HG02981 (cell line): Measurements from ENCODE around the gene NPAS2.

ENCODE experiments used
- ATAC-seq: cut with Tn5 transposase; IDR thresholded peaks from one replicate; pipeline ENCODE4 v1.9.1; 2021; ENCODE audit warnings: mild to moderate bottlenecking, moderate library complexity; ENCODE audit not compliant: unreplicated experiment

NPAS2 gene

GRCh38 chr2:100852999-100853908, 33.3 kb downstream of the NPAS2 start:
- ATAC-seq = no peak

DNA sequence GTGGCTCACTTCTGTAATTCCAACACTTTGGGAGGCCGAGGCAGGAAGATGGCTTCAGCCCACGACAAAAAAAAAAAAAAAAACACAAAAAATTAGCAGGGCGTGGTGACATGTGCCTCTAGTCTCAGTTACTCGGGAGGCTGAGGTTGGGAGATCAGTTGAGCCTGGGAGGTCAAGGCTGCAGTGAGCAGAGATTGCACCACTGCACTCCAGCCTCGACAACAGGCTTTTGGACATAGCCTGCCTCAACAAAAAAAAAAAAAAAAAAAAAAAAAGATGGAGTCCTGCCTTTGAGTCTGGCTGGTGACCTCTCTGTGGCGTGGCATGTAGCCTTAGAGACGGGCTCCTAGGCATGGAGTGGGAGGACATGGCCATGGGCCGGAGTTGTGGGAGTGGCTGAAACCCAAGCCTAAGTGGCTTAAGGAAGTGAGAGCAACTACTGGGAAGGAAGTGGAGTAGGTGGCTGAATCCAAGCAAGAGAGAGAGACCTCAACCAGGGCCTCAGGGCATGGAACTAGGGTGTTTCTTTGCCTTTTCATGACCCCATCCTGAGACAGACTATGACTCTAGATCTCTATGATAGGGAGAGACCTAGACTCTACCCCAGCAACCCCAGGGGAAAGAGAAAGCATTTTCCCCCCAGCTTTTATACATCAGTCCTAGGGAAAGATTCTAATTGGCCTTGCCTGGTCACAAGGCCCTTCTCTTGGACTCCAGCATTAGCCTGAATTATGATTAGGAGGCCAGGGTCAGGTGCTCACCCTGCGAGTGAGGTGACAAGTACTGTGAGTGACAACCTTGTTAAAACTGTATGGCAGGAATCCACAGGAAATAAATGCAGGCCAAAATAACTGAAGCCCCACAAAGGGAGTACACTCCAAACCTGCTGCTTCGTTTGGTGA, 34.2 kb downstream of the NPAS2 start:
- ATAC-seq = no peak

DNA sequence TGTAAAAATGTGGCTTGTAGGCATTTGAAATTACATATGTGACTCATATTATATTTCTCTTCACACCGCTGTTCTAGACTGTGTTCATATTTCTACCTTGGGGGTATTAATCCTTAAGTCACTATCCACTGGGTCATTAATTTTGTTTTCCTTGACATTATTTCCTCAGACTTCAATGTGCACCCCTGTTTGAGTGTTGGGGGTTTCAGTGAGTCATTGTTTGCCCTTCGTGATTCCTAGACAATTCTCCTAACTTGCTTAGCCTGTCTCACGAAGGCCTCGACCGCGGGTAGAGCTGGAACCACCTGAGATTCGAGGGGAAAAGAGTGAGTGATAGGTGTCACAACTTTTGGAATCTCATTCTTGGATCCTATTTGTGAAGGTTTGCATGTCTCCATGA, 35.1 kb downstream of the NPAS2 start:
- ATAC-seq = no peak

DNA sequence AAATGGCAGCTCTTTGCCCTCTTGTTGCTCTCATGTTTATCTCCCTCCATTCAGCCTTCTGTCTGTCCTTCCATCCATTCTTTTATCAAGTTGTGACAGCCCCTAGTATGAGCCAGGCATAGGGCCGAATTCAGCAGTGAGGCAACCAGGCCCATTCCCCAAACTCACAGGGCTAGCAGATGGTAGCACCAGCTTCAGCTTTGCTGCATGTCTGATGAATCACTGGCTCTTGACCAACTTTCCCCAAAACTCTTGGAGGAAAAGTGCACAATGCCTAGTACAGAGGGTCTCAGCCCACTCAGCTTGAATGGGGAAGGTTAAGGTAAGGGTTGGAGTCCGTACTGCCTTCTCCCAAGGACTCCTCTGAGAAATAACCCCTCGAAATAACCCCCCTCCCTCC, 35.7 kb downstream of the NPAS2 start:
- no peak for ATAC-seq

DNA sequence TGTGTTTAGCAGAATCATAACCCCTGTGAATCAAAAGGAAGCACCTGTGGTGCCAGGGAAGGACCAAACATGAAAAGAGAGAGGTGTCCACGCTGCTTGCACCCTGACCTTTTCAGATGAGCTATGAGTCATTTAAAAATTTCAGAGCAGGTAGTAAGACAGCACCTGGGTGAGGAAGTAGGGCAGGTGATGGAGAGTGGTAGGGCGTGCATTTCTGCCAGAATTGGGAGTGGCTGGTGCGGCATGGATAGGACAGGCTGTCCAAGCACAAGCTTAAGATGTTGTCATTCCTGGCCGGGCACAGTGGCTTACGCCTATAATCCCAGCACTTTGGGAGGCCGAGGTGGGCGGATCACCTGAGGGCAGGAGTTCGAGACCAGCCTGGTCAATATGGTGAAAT, 36.8 kb downstream of the NPAS2 start:
- no peak for ATAC-seq

GRCh38 chr2:100857341-100857740, 37.4 kb downstream of the NPAS2 start:
- no peak for ATAC-seq

DNA sequence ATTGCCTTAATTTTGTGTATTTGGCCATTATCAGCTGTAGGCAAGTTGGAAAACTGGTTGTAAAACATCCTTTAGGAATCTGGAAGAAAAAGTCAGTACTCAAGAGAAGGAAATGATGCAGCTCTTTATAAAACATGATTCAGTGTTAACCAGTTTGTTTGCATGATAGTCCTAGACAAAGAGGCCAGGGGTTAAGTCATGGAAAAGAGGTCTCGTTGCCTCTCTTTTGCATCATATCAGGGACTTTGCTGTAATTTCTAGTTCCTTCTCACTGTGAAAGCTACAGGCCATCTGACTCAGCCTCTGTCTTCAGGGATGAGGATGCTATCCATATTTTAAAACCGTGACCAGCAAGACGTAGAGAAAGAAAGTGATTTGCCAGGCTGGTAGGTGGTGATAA, 38.0 kb downstream of the NPAS2 start:
- ATAC-seq = no peak

DNA sequence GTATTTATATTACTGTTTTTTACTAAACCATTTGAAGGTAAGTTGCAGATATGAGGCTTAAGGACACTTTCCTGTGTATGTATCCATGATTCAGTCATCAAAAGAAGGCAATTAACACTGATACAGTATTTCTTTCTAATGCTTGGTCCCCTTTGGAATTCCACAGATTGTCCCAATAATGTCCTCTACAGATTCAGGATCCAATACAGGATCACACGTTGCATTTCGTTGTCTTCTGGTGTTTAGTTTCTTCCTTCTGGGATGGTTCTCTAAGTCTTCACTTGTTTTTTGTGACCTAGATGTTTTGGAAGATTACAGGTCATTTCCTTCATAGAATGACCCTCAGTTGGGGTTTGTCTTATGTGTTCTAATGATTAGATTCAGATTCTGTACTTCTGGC, 40.0 kb downstream of the NPAS2 start:
- ATAC-seq = no peak

DNA sequence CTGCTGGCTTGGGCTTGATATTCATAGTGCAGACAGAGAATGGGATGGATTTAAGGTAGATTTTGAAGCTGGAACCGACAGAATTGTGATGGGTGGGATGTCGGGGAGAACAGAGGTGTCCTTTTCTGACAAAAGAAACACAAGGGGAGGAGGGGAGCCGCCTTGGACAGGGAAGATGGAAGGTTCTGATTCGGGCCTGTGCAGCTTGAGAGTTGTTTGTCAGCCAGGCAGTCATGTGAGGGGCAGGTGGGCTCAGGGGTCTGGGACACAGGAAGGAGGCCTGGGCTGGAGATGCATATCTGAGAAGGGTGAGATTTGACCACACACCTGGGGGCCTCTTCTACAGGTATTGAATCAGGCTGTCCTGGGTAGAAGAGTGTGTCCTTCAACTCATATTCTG, 41.4 kb downstream of the NPAS2 start:
- ATAC-seq = no peak

DNA sequence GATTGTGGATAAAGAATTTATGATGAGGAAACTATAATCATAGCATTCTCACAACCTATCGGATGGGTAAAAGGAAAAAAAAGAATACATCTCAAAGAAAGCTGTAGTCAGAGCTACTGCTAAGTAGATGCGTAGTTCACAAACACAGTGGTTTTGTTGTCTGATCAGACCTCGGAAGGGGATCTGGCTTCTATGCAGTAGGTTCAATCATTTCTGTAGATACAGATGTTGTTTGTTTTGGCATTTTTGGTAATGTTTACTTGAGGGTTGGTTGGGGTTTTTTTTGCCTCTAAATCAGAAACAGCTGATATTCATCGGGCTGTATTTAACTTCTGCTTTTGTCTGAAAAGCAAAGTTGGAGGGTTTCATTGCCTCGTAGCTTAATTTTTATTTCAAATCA, 42.1 kb downstream of the NPAS2 start:
- ATAC-seq = no peak

DNA sequence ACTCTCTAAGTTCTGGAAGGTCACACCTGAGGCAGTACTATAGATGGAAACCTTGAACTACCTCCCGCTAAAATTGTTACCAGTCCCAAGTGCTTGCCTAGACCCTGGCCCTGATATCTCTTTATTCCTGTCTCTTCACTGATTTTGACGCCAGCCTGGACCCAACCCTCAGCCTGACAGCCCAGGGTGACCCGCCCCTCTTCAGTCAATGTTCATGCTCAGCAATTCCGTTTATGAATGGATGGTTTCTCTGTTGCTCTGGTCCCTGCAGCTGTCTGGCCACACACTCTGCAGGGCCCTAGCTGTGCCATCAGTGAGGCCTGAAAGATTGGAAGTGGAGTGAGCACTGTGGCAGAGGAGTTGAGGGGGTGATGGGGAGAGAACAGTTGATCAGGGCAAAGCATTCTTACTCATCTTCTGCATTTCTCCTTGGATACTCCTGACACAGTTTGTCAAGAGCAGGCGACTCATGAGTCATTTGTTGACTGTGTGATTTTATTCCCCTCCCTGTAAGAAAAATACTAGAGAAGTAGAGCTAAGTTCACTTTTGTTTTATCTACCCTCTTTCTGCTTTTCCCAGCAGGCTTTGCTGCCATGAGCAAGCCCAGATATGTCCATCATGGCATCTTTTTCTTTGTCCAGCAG, 46.0 kb downstream of the NPAS2 start:
- no peak for ATAC-seq

DNA sequence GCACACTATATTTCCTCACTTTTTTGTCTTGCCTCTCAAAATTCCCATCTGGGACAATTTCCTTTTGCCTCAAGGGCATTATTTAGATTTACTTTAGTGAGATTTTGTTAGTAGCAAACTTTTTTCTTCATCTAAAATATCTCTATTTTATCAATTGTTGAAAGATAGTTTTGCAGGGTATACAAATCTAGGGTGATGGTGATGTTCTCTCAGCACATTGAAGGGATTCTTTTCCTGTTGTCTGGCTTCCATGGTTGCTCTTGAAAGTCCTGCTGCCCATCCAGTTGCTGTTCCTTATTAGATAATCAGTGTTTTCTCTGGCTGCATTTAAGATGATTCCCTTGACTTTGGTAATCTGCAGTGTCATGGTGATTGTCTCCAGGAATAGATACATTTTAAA, 48.1 kb downstream of the NPAS2 start:
- no peak for ATAC-seq

DNA sequence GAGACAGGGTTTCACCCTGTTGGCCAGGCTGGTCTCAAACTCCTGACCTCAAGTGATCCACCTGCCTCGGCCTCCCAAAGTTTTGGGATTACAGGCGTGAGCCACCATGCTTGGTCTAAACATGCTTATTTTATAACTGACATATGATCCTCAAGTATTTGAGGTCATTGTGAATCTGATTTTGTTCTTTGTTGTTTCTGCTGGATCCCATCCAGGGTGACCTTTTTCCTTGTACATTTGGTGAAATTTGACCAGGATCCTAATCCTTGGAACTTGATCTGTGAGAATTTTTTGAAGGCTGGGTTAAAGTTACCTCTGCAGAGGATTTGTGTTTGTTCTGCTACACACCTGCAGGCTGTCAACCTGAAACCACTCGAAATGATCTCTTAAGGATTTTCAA, 49.2 kb downstream of the NPAS2 start:
- ATAC-seq = no peak

DNA sequence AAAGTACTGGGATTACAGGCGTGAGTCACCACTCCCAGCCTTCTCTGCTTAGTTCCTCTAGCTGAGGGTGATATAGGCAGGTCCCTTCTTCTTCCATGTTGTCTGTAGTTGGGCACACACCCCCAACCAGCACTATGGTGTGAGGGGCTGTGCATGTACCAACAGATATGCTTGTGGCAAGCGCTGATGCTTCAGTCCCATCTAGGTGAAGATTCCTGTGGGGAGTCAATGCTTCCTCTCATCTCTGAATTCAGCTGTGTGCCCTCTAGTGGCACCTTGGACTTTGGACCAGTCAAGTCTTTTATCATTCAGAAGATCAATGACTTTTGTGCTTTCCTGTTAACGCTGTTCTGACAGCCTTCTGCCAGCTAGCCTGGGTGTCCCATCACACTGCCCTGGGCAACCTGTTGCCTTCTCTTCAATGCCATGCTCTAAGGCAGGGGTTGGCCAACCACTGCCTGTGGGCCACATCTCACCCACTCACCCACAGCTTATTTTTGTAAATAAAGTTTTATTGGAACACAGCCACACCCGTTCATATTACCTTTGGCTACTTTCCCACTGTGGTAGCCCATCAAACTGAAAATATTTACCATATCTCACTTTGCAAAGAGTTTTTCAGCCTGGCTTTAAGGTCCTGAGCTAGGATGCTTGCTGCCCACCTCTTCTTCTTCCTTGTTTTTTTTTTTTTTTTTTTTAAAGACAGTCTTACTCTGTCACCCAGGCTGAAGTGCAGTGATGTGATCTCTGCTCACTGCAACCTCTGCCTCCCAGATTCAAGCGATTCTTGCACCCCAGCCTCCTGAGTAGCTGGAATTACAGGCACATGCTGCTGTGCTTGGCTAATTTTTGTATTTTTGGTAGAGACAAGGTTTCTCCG, 51.0 kb downstream of the NPAS2 start:
- ATAC-seq = no peak

GRCh38 chr2:100875516-100876230, 55.7 kb downstream of the NPAS2 start:
- ATAC-seq = no peak

DNA sequence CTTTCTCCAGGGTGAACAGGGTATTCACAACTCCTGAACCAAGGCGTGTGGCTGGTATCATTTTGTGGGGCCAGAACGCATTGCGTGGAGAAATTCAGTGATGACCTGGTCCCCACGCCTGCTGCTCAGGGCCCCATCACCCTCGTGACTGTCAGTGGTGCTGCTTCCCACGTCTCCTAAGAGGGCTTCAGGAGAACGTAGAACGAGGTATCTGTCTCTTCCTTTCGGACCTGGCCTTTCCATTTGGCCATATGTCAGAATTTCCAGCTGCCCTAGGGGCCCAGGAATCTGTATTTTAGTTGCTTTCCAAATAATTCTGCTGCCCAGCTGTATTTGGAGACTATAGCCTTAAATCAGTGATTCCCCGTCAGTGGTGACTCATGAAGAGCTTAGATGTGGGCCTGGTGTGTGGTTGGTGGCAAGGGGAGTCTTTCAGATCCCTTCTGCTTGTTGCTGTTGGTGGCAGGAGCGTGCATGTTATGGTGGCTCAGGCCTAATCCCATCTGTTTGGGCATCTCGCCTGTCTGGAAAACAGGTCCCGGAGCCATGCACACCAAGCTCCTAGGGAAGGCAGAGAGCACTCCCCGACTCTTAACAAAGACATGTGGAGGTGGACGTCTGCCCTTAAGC, 56.4 kb downstream of the NPAS2 start:
- no peak for ATAC-seq

DNA sequence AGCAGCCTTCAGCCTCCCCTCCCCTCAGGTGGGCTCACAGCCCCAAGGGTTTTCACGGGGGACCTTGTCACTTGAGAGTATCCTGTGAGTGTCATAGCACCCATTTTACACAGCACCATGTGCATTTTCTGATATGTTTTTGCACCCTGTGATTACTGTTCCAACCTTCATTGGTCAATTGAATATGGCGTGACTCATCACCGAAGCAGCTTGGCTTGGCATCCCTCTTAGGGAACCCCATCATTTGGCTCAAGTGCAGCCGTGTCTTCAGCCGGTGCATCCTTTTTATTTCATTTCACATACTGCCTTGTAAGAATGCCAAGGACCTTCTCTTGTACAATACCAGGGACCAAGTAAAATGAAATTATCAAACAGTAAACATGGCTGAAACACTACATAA, 57.6 kb downstream of the NPAS2 start:
- no peak for ATAC-seq

- no peak for ATAC-seq
These were observed 58.3 kb downstream of the NPAS2 start for GRCh38 chr2:100878000-100878791.

DNA sequence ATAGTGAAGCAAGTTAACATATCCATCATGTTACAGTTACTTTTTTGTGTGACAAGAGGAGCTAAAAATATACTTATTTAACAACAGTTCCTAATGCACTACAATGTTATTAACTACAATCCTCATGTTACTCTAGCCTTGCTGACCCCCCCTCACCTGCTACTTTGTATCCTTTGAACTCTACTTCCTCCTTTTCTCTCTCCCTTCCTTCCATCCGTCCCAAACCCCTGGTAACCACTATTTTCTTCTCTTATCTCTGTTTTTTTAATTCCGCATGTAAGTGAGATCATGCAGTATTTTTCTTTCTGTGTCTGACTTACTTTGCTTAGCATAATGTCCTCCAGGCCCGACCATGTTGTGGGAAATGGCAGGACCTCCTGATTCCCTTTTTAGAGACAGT, 59.4 kb downstream of the NPAS2 start:
- ATAC-seq = no peak
